ENCODE measurements around the gene HAL.

HAL gene

GRCh38 chr12:95940514-95940913 lies 55.6 kb downstream of the HAL start:
- DNase-seq = no peak
